ENCODE measurements around the gene SPTBN5.

Gene SPTBN5

GRCh38 chr15:41905036-41905793 is 11.4 kb upstream of the SPTBN5 start:
- DNase-seq (ENCODE audit: low read depth): no peak
- no peak overlapping the region for H3K4me3 ChIP-seq (replicated peaks; ENCODE audit: low read depth, low read length)
- no peak for TF ChIP-seq CTCF (IDR thresholded peaks at IDR 0.05; ENCODE audit: low read length, missing control alignments)

GRCh38 chr15:41904541-41905005 is 10.7 kb upstream of the SPTBN5 start:
- TF ChIP-seq CTCF (IDR thresholded peaks at IDR 0.05; ENCODE audit: low read length, missing control alignments): peak; percentile 92
- peak; percentile 74 for DNase-seq (ENCODE audit: low read depth)
- H3K4me3 ChIP-seq (replicated peaks; ENCODE audit: low read depth, low read length): no peak overlapping the region

GRCh38 chr15:41903782-41904181 is 9.9 kb upstream of the SPTBN5 start:
- no peak for TF ChIP-seq CTCF (IDR thresholded peaks at IDR 0.05; ENCODE audit: low read length, missing control alignments)
- H3K4me3 ChIP-seq (replicated peaks; ENCODE audit: low read depth, low read length): no peak overlapping the region
- DNase-seq (ENCODE audit: low read depth): no peak

GRCh38 chr15:41901431-41901830 is 7.6 kb upstream of the SPTBN5 start:
- no peak for DNase-seq (ENCODE audit: low read depth)
- no peak for TF ChIP-seq CTCF (IDR thresholded peaks at IDR 0.05; ENCODE audit: low read length, missing control alignments)
- no peak overlapping the region for H3K4me3 ChIP-seq (replicated peaks; ENCODE audit: low read depth, low read length)

GRCh38 chr15:41900526-41901380 is 6.9 kb upstream of the SPTBN5 start:
- DNase-seq (ENCODE audit: low read depth): no peak
- no peak for TF ChIP-seq CTCF (IDR thresholded peaks at IDR 0.05; ENCODE audit: low read length, missing control alignments)
- no peak overlapping the region for H3K4me3 ChIP-seq (replicated peaks; ENCODE audit: low read depth, low read length)

GRCh38 chr15:41899854-41900442 is 6.1 kb upstream of the SPTBN5 start:
- TF ChIP-seq CTCF (IDR thresholded peaks at IDR 0.05; ENCODE audit: low read length, missing control alignments): no peak
- no peak for DNase-seq (ENCODE audit: low read depth)
- H3K4me3 ChIP-seq (replicated peaks; ENCODE audit: low read depth, low read length): no peak overlapping the region

Measured in fibroblast of pulmonary artery (primary cell).